Measurements from ENCODE around the gene ZNF154. TPM values are rescaled to one million over a fixed set of nuclear protein-coding genes. Genes with fewer than 3 reads are reported as not detected.

ZNF154 gene
- total and polyA plus RNA-seq, 2 experiments from 2014 or later: 2.2 to 2.6 TPM

GRCh38 chr19:57655443-57655842 is 53.6 kb downstream of the ZNF154 start:
- Histone ChIP-seq H3K36me3 (ENCODE audit: low read depth) (no peaks in the 10 kb centered on the region), H4K20me1 (ENCODE audit: insufficient read depth) (no peaks in the 10 kb centered on the region), H3K27ac (no peak overlapping the region), H3F3A (ENCODE audit: insufficient read depth) (no peaks in the 10 kb centered on the region), H3K79me2 (ENCODE audit: insufficient read depth) (no peaks in the 10 kb centered on the region), H3K9me2 (ENCODE audit: insufficient read depth) (no peaks in the 10 kb centered on the region), H3K4me2 (ENCODE audit: unreplicated experiment) (no peak overlapping the region), H2AFZ (no peak overlapping the region), H3K4me3 (no peak overlapping the region), H3K9ac (no peak overlapping the region), H3K4me1 (ENCODE audit: insufficient read depth) (no peaks in the 10 kb centered on the region), H3K9me3 (ENCODE audit: low read depth) (no peaks in the 10 kb centered on the region), H3K27me3 (replicated peaks; ENCODE audit: insufficient read depth) (peaks cover 17% of the 10 kb centered on the region)
- 34 to 59% methylated on average over 1 of the region's 1 CpG for WGBS, 2 experiments (ENCODE audit: low coverage in 1 of 2, low lambda C conversion rate in 2 of 2, missing lambda C conversion rate in 2 of 2)
- TF ChIP-seq EZH2phosphoT487 (IDR thresholded peaks at IDR 0.05; ENCODE audit: insufficient read depth, low read depth): no peak
- no peak for TF ChIP-seq EZH2 (IDR thresholded peaks at IDR 0.05; ENCODE audit: insufficient read depth, poor library complexity, severe bottlenecking)
- in situ Hi-C loops (cut with MboI): no loop called here
- DNase-seq: no peak

DNA sequence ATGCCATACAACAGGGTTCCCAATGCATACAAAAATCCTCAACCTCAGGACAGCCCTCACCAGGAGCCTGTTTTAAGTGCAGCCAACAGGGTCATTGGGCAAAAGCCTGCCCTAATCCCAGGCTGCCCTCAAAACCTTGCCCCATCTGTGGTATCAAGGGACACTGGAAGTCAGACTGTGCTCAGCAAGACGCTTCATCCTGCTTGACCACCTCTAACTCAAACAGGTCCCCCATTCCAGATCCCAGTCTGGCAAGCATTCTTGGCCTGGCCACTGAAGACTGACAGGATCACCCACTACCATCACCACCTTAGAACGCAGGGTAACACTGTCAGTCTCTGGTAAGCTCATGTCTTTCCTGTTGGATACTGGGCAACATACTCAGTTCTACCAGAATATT is 55.3 kb downstream of the ZNF154 start:
- no peaks in the 10 kb centered on the region for H3K9me2 ChIP-seq (ENCODE audit: insufficient read depth)
- H3K27me3 ChIP-seq (replicated peaks; ENCODE audit: insufficient read depth): no peaks in the 10 kb centered on the region; the same call in 1 of the 2 replicates
- H3K9ac ChIP-seq: no peak overlapping the region
- no peak overlapping the region for H3K4me2 ChIP-seq (ENCODE audit: unreplicated experiment)
- no peaks in the 10 kb centered on the region for H3K4me1 ChIP-seq (ENCODE audit: insufficient read depth)
- TF ChIP-seq EZH2 (IDR thresholded peaks at IDR 0.05; ENCODE audit: insufficient read depth, poor library complexity, severe bottlenecking) (no peak), EZH2phosphoT487 (IDR thresholded peaks at IDR 0.05; ENCODE audit: insufficient read depth, low read depth) (no peak)
- no peak overlapping the region for H2AFZ ChIP-seq
- no peaks in the 10 kb centered on the region for H3K36me3 ChIP-seq (ENCODE audit: low read depth)
- no peak overlapping the region for H3K27ac ChIP-seq
- no peaks in the 10 kb centered on the region for H3F3A ChIP-seq (ENCODE audit: insufficient read depth)
- no peaks in the 10 kb centered on the region for H4K20me1 ChIP-seq (ENCODE audit: insufficient read depth)
- in situ Hi-C loops (cut with MboI): no loop called here
- H3K9me3 ChIP-seq (ENCODE audit: low read depth): no peaks in the 10 kb centered on the region
- H3K4me3 ChIP-seq: no peak overlapping the region
- H3K79me2 ChIP-seq (ENCODE audit: insufficient read depth): no peaks in the 10 kb centered on the region
- DNase-seq: no peak
- 9 to 27% methylated on average over 2 of the region's 2 CpGs for WGBS, 2 experiments (ENCODE audit: low coverage in 1 of 2, low lambda C conversion rate in 2 of 2, missing lambda C conversion rate in 2 of 2)

- WGBS, 2 experiments (ENCODE audit: low coverage in 1 of 2, low lambda C conversion rate in 2 of 2, missing lambda C conversion rate in 2 of 2): 21 to 30% methylated on average over 6 of the region's 6 CpGs
- no peak for DNase-seq
- Histone ChIP-seq H3K9me2 (ENCODE audit: insufficient read depth) (no peaks in the 10 kb centered on the region), H3K36me3 (ENCODE audit: low read depth) (no peaks in the 10 kb centered on the region), H3K9me3 (ENCODE audit: low read depth) (no peaks in the 10 kb centered on the region), H3K9ac (no peak overlapping the region), H4K20me1 (ENCODE audit: insufficient read depth) (no peaks in the 10 kb centered on the region), H3K27ac (no peak overlapping the region), H3F3A (ENCODE audit: insufficient read depth) (no peaks in the 10 kb centered on the region), H3K79me2 (ENCODE audit: insufficient read depth) (no peaks in the 10 kb centered on the region), H3K4me3 (no peak overlapping the region), H3K4me1 (ENCODE audit: insufficient read depth) (no peaks in the 10 kb centered on the region), H3K27me3 (replicated peaks; ENCODE audit: insufficient read depth) (no peaks in the 10 kb centered on the region; the same call in 1 of the 2 replicates), H3K4me2 (ENCODE audit: unreplicated experiment) (no peak overlapping the region), H2AFZ (no peak overlapping the region)
- in situ Hi-C loops (cut with MboI): no loop called here
- TF ChIP-seq EZH2 (IDR thresholded peaks at IDR 0.05; ENCODE audit: insufficient read depth, poor library complexity, severe bottlenecking) (no peak), EZH2phosphoT487 (IDR thresholded peaks at IDR 0.05; ENCODE audit: insufficient read depth, low read depth) (no peak)
Measured at GRCh38 chr19:57651654-57651996, 57.4 kb downstream of the ZNF154 start.

- TF ChIP-seq EZH2 (IDR thresholded peaks at IDR 0.05; ENCODE audit: insufficient read depth, poor library complexity, severe bottlenecking) (no peak), EZH2phosphoT487 (IDR thresholded peaks at IDR 0.05; ENCODE audit: insufficient read depth, low read depth) (no peak)
- Histone ChIP-seq H2AFZ (no peak overlapping the region), H3K9me3 (ENCODE audit: low read depth) (no peaks in the 10 kb centered on the region), H3K79me2 (ENCODE audit: insufficient read depth) (no peaks in the 10 kb centered on the region), H3K4me1 (ENCODE audit: insufficient read depth) (no peaks in the 10 kb centered on the region), H4K20me1 (ENCODE audit: insufficient read depth) (no peaks in the 10 kb centered on the region), H3K27me3 (replicated peaks; ENCODE audit: insufficient read depth) (no peaks in the 10 kb centered on the region; the same call in 1 of the 2 replicates), H3K4me2 (ENCODE audit: unreplicated experiment) (no peak overlapping the region), H3F3A (ENCODE audit: insufficient read depth) (no peaks in the 10 kb centered on the region), H3K9me2 (ENCODE audit: insufficient read depth) (no peaks in the 10 kb centered on the region), H3K4me3 (no peak overlapping the region), H3K27ac (no peak overlapping the region), H3K36me3 (ENCODE audit: low read depth) (no peaks in the 10 kb centered on the region), H3K9ac (no peak overlapping the region)
- no peak for DNase-seq
- WGBS, 2 experiments (ENCODE audit: low coverage in 1 of 2, low lambda C conversion rate in 2 of 2, missing lambda C conversion rate in 2 of 2): 47 to 53% methylated on average over 6 of the region's 6 CpGs
- in situ Hi-C loops (cut with MboI): no loop called here
Measured at GRCh38 chr19:57648331-57649003, 60.5 kb downstream of the ZNF154 start.

Other genes with a start within 250 kb of the ZNF154 start
- 13.6 and 13.7 TPM in 2 replicates for gene ZNF772, start 231.6 kb downstream of the ZNF154 start, total RNA-seq (2014; rRNA removed; shearing (Covaris generic))
- 4.1 and 5.8 TPM in 2 replicates for gene ZNF772, start 231.6 kb downstream of the ZNF154 start, polyA plus RNA-seq (2016; fragmentation: Nextera tagmentation; extraction: Ambion mirVana)
- gene ZNF419, start 221.5 kb downstream of the ZNF154 start, total RNA-seq (2014; rRNA removed; shearing (Covaris generic)): 13.9 and 29.0 TPM in 2 replicates
- gene ZNF419, start 221.5 kb downstream of the ZNF154 start, polyA plus RNA-seq (2016; fragmentation: Nextera tagmentation; extraction: Ambion mirVana): 7.5 and 8.7 TPM in 2 replicates
- 33.7 and 41.0 TPM in 2 replicates for gene ZNF773, start 209.3 kb downstream of the ZNF154 start, total RNA-seq (2014; rRNA removed; shearing (Covaris generic))
- gene ZNF773, start 209.3 kb downstream of the ZNF154 start, polyA plus RNA-seq (2016; fragmentation: Nextera tagmentation; extraction: Ambion mirVana): 18.6 and 22.2 TPM in 2 replicates
- gene ZNF549, start 181.8 kb downstream of the ZNF154 start, total RNA-seq (2014; rRNA removed; shearing (Covaris generic)): 3.5 and 5.6 TPM in 2 replicates
- 3.5 and 4.2 TPM in 2 replicates for gene ZNF549, start 181.8 kb downstream of the ZNF154 start, polyA plus RNA-seq (2016; fragmentation: Nextera tagmentation; extraction: Ambion mirVana)
- 7.3 and 12.0 TPM in 2 replicates for gene ZNF550, start 149.3 kb downstream of the ZNF154 start, total RNA-seq (2014; rRNA removed; shearing (Covaris generic))
- 3.5 and 4.4 TPM in 2 replicates for gene ZNF550, start 149.3 kb downstream of the ZNF154 start, polyA plus RNA-seq (2016; fragmentation: Nextera tagmentation; extraction: Ambion mirVana)
- 3.2 and 5.9 TPM in 2 replicates for gene ZNF416, start 130.3 kb downstream of the ZNF154 start, total RNA-seq (2014; rRNA removed; shearing (Covaris generic))
- 4.9 and 5.8 TPM in 2 replicates for gene ZNF416, start 130.3 kb downstream of the ZNF154 start, polyA plus RNA-seq (2016; fragmentation: Nextera tagmentation; extraction: Ambion mirVana)
- gene ZIK1, start 125.1 kb downstream of the ZNF154 start, total RNA-seq (2014; rRNA removed; shearing (Covaris generic)): 5.3 and 10.4 TPM in 2 replicates
- 3.2 and 3.4 TPM in 2 replicates for gene ZIK1, start 125.1 kb downstream of the ZNF154 start, polyA plus RNA-seq (2016; fragmentation: Nextera tagmentation; extraction: Ambion mirVana)
- gene ZNF530, start 109.3 kb downstream of the ZNF154 start, total RNA-seq (2014; rRNA removed; shearing (Covaris generic)): 3.7 and 5.1 TPM in 2 replicates
- gene ZNF530, start 109.3 kb downstream of the ZNF154 start, polyA plus RNA-seq (2016; fragmentation: Nextera tagmentation; extraction: Ambion mirVana): 2.4 and 2.6 TPM in 2 replicates
- gene ZNF134, start 95.0 kb downstream of the ZNF154 start, total RNA-seq (2014; rRNA removed; shearing (Covaris generic)): 23.6 and 27.6 TPM in 2 replicates
- gene ZNF134, start 95.0 kb downstream of the ZNF154 start, polyA plus RNA-seq (2016; fragmentation: Nextera tagmentation; extraction: Ambion mirVana): 9.5 and 10.0 TPM in 2 replicates
- gene ZNF211, start 76.0 kb downstream of the ZNF154 start, total RNA-seq (2014; rRNA removed; shearing (Covaris generic)): 8.3 and 11.1 TPM in 2 replicates
- 5.5 and 5.7 TPM in 2 replicates for gene ZNF211, start 76.0 kb downstream of the ZNF154 start, polyA plus RNA-seq (2016; fragmentation: Nextera tagmentation; extraction: Ambion mirVana)
- gene ZSCAN4, start 40.3 kb downstream of the ZNF154 start, total RNA-seq (2014; rRNA removed; shearing (Covaris generic)): not detected in 2 replicates
- not detected in 2 replicates for gene ZSCAN4, start 40.3 kb downstream of the ZNF154 start, polyA plus RNA-seq (2016; fragmentation: Nextera tagmentation; extraction: Ambion mirVana)
- 6.3 and 7.1 TPM in 2 replicates for gene ZNF551, start 27.2 kb downstream of the ZNF154 start, total RNA-seq (2014; rRNA removed; shearing (Covaris generic))
- 1.9 and 2.6 TPM in 2 replicates for gene ZNF551, start 27.2 kb downstream of the ZNF154 start, polyA plus RNA-seq (2016; fragmentation: Nextera tagmentation; extraction: Ambion mirVana)
- 7.2 and 8.4 TPM in 2 replicates for gene ZNF671, start 18.4 kb upstream of the ZNF154 start, total RNA-seq (2014; rRNA removed; shearing (Covaris generic))
- 6.8 and 6.9 TPM in 2 replicates for gene ZNF671, start 18.4 kb upstream of the ZNF154 start, polyA plus RNA-seq (2016; fragmentation: Nextera tagmentation; extraction: Ambion mirVana)
- gene ZNF776, start 37.6 kb upstream of the ZNF154 start, total RNA-seq (2014; rRNA removed; shearing (Covaris generic)): 6.7 and 9.4 TPM in 2 replicates
- 3.7 and 3.9 TPM in 2 replicates for gene ZNF776, start 37.6 kb upstream of the ZNF154 start, polyA plus RNA-seq (2016; fragmentation: Nextera tagmentation; extraction: Ambion mirVana)
- 8.1 and 20.6 TPM in 2 replicates for gene ZNF586, start 60.5 kb upstream of the ZNF154 start, total RNA-seq (2014; rRNA removed; shearing (Covaris generic))
- 5.1 and 5.8 TPM in 2 replicates for gene ZNF586, start 60.5 kb upstream of the ZNF154 start, polyA plus RNA-seq (2016; fragmentation: Nextera tagmentation; extraction: Ambion mirVana)
- gene ZNF552, start 105.7 kb upstream of the ZNF154 start, total RNA-seq (2014; rRNA removed; shearing (Covaris generic)): 2.9 and 4.3 TPM in 2 replicates
- 2.7 and 3.2 TPM in 2 replicates for gene ZNF552, start 105.7 kb upstream of the ZNF154 start, polyA plus RNA-seq (2016; fragmentation: Nextera tagmentation; extraction: Ambion mirVana)
- gene ZNF587B, start 121.1 kb upstream of the ZNF154 start, total RNA-seq (2014; rRNA removed; shearing (Covaris generic)): 10.1 and 14.0 TPM in 2 replicates
- gene ZNF587B, start 121.1 kb upstream of the ZNF154 start, polyA plus RNA-seq (2016; fragmentation: Nextera tagmentation; extraction: Ambion mirVana): 5.1 TPM in 2 replicates
- gene ZNF587, start 140.7 kb upstream of the ZNF154 start, total RNA-seq (2014; rRNA removed; shearing (Covaris generic)): 10.0 and 14.3 TPM in 2 replicates
- 6.9 and 8.0 TPM in 2 replicates for gene ZNF587, start 140.7 kb upstream of the ZNF154 start, polyA plus RNA-seq (2016; fragmentation: Nextera tagmentation; extraction: Ambion mirVana)
- gene ZNF814, start 179.8 kb upstream of the ZNF154 start, total RNA-seq (2014; rRNA removed; shearing (Covaris generic)): 3.3 and 3.6 TPM in 2 replicates
- gene ZNF814, start 179.8 kb upstream of the ZNF154 start, polyA plus RNA-seq (2016; fragmentation: Nextera tagmentation; extraction: Ambion mirVana): 11.7 and 14.1 TPM in 2 replicates
- 9.8 and 14.7 TPM in 2 replicates for gene ZNF417, start 207.4 kb upstream of the ZNF154 start, total RNA-seq (2014; rRNA removed; shearing (Covaris generic))
- gene ZNF417, start 207.4 kb upstream of the ZNF154 start, polyA plus RNA-seq (2016; fragmentation: Nextera tagmentation; extraction: Ambion mirVana): 3.6 and 5.1 TPM in 2 replicates
- gene ZNF418, start 226.2 kb upstream of the ZNF154 start, total RNA-seq (2014; rRNA removed; shearing (Covaris generic)): 2.6 and 2.8 TPM in 2 replicates
- 1.0 and 2.2 TPM in 2 replicates for gene ZNF418, start 226.2 kb upstream of the ZNF154 start, polyA plus RNA-seq (2016; fragmentation: Nextera tagmentation; extraction: Ambion mirVana)
- gene ZNF256, start 238.5 kb upstream of the ZNF154 start, total RNA-seq (2014; rRNA removed; shearing (Covaris generic)): 1.5 and 5.2 TPM in 2 replicates
- gene ZNF256, start 238.5 kb upstream of the ZNF154 start, polyA plus RNA-seq (2016; fragmentation: Nextera tagmentation; extraction: Ambion mirVana): 3.1 and 3.3 TPM in 2 replicates

All from GM23248 (cell line).